ENCODE measurements around the gene SLC31A2.

DNA sequence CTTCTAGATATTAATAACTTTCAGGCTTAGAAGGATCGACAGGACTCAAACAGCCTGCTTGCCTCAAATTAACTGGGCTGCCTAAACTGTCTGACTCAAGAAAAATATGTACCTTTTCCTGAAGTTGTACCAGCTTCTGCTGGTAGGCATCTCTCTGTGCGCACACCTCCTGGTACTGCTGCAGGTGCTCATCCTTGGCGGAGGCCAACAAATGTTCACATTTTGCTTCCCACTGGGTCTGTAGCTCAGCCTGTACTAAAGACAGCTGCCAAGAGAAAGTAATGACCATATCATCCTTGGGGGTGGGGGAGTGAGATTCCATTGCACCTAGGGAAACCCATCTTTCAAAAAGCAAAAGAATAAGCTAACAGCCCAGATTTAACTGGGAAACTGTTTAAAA is 22.5 kb downstream of the SLC31A2 start:
- TF ChIP-seq, protein P1, sequence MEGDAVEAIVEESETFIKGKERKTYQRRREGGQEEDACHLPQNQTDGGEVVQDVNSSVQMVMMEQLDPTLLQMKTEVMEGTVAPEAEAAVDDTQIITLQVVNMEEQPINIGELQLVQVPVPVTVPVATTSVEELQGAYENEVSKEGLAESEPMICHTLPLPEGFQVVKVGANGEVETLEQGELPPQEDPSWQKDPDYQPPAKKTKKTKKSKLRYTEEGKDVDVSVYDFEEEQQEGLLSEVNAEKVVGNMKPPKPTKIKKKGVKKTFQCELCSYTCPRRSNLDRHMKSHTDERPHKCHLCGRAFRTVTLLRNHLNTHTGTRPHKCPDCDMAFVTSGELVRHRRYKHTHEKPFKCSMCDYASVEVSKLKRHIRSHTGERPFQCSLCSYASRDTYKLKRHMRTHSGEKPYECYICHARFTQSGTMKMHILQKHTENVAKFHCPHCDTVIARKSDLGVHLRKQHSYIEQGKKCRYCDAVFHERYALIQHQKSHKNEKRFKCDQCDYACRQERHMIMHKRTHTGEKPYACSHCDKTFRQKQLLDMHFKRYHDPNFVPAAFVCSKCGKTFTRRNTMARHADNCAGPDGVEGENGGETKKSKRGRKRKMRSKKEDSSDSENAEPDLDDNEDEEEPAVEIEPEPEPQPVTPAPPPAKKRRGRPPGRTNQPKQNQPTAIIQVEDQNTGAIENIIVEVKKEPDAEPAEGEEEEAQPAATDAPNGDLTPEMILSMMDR (IDR thresholded peaks at IDR 0.05; ENCODE audit: low read depth, low read length, poor library complexity, severe bottlenecking): no peak
- no peak for TF ChIP-seq EZH2phosphoT487 (IDR thresholded peaks at IDR 0.05; ENCODE audit: borderline replicate concordance, low read length)
